22Rv1 (cell line): ENCODE data around the gene CFAP74.

ENCODE experiments used
- CTCF ChIP-seq: fragments of 450-650 bp; IDR thresholded peaks from 2 replicates; pipeline ENCODE4 v1.5.1; 2017; ENCODE audit warnings: mild to moderate bottlenecking
- ZFX ChIP-seq: fragments of 450-650 bp; IDR thresholded peaks from 2 replicates; pipeline ENCODE4 v1.6.1; 2017; ENCODE audit warnings: antibody characterized with exemption, borderline replicate concordance

GRCh38 chr1:1945782-1946393, 57.7 kb downstream of the CFAP74 start:
- TF ChIP-seq CTCF: no peak
- TF ChIP-seq ZFX: no peak
